Stomach (tissue), 9 donors: Measurements from ENCODE around the gene AUTS2. TPM values are rescaled to one million over a fixed set of nuclear protein-coding genes. Genes with fewer than 3 reads are reported as not detected.

Experiments
- DNase-seq, 2 donors: peaks; one replicate each; pipeline versions ENCODE4 v3.0.0 to v3.0.0-alpha.2; 2013 to 2019
- H3K27ac ChIP-seq, 5 donors: fragments of 200-600 bp in 4 of 5; sonication (generic) in 4 of 5; one replicate each; pipeline ENCODE4 v1.5.1; 2013 to 2019; ENCODE audit warnings: mild to moderate bottlenecking in 1 of 5, moderate library complexity in 1 of 5
- H3K27me3 ChIP-seq, 3 donors: fragments of 200-600 bp; sonication (generic); one replicate each; pipeline ENCODE4 v1.5.1; 2017 to 2019; ENCODE audit warnings: mixed run types in 1 of 3
- H3K36me3 ChIP-seq, 4 donors: fragments of 200-600 bp; sonication (generic); 1 replicate in 3 of 4; 2 replicates in 1 of 4; pipeline ENCODE4 v1.5.1; 2016 to 2019
- H3K4me1 ChIP-seq, 4 donors: fragments of 200-600 bp; sonication (generic); one replicate each; pipeline ENCODE4 v1.5.1; 2016 to 2019
- H3K4me3 ChIP-seq, 4 donors: fragments of 200-600 bp; sonication (generic) in 3 of 4; one replicate each; pipeline ENCODE4 v1.5.1; 2016 to 2019; ENCODE audit warnings: mild to moderate bottlenecking in 1 of 4
- H3K9me3 ChIP-seq, 4 donors: fragments of 200-600 bp; sonication (generic); one replicate each; pipeline ENCODE4 v1.5.1; 2016 to 2019
- EP300 ChIP-seq: sonication (generic); formaldehyde crosslinking; IDR thresholded peaks from one replicate; pipeline ENCODE4 v1.6.1; 2017; ENCODE audit warnings: antibody characterized with exemption
- POLR2A ChIP-seq, 4 donors: fragments of 450-650 bp; IDR thresholded peaks; one replicate each; pipeline ENCODE4 v1.6.1; 2016; ENCODE audit warnings: antibody characterized with exemption in 4 of 4, control low read depth in 2 of 4, mild to moderate bottlenecking in 1 of 4, moderate library complexity in 1 of 4
- POLR2AphosphoS5 ChIP-seq, 3 donors: sonication (generic); formaldehyde crosslinking; IDR thresholded peaks; one replicate each; pipeline ENCODE4 v1.6.1; 2016; ENCODE audit warnings: antibody characterized with exemption in 3 of 3
- WGBS, 5 donors: extraction: QIAGEN DNeasy Blood & Tissue Kit in 3 of 5; methylation state at CpG; one replicate each; pipeline versions ENCODE4 v1.1.5 to v1.1.7; 2013 to 2018; 5-methylcytosine and 5-hydroxymethylcytosine counted together
- intact Hi-C: fragments of 100-400 bp; cut with DNase I; formaldehyde crosslinking; loops from one replicate; pipeline ENCODE4 v1.15.1; 2023; ENCODE audit warnings: low total_unique reads
- polyA plus RNA-seq, 3 donors: library from polyadenylated mRNA; stranded (reverse); fragments of 200-250 nt; gene quantifications; one replicate each; pipeline ENCODE4 v1.2.3, GENCODE V29; 2013
- total RNA-seq, 5 donors: library from RNA; depleted of rRNA; stranded (reverse); fragments of >200 nt; gene quantifications; one replicate each; pipeline versions ENCODE4 v1.1.0 to v1.2.3, GENCODE V29; 2014 to 2016
- TF ChIP-seq, protein P1 (sequence below), 7 experiments: fragments of 450-650 bp in 4 of 7; fragments of 200-600 bp in 3 of 7; sonication (generic) in 3 of 7; IDR thresholded peaks; one replicate each; pipeline ENCODE4 v1.5.1; 2016 to 2019; ENCODE audit warnings: antibody characterized with exemption in 7 of 7, control low read depth in 2 of 7, mild to moderate bottlenecking in 1 of 7
- donor health status: healthy with polysubstance abuse.
- donor health status: Bipolar disorder and iron deficiency.
- donor health status: healthy.

The AUTS2 gene
- total and polyA plus RNA-seq, 8 donors: 3.8 to 90.3 (median 38.1) TPM

DNA sequence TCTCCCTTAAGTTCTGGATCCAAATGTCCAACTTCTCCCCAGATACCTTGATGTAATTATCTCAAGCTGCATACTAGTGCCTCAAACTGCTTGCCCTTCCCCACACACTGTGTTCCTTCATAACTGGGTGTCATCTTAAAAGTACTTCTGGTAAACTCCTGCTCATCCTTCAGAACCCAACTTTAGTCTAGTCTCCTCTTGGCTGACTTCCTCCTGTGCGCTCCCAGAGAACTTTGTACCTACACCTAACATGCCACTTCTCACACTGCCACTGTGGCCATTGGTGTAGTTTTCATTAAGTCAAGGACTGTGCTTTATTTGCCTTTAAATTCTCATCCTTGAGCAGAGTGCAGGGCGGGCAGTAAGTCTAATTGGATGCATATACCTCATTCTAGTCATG, 958.5 kb downstream of the AUTS2 start:
- H3K27ac ChIP-seq: no peak overlapping the region
- H3K36me3 ChIP-seq: no peaks in the 10 kb centered on the region
- H3K27me3 ChIP-seq: no peaks in the 10 kb centered on the region
- H3K4me3 ChIP-seq: no peak overlapping the region
- peaks cover 0 to 3% (median 0%) of the 10 kb centered on the region in 4 donors for H3K4me1 ChIP-seq
- no peaks in the 10 kb centered on the region for H3K9me3 ChIP-seq
- 86 to 92% (median 90%) methylated on average over 2 of the region's 2 CpGs for WGBS, 5 donors
- intact Hi-C loops: no loop called here
- TF ChIP-seq, protein P1, sequence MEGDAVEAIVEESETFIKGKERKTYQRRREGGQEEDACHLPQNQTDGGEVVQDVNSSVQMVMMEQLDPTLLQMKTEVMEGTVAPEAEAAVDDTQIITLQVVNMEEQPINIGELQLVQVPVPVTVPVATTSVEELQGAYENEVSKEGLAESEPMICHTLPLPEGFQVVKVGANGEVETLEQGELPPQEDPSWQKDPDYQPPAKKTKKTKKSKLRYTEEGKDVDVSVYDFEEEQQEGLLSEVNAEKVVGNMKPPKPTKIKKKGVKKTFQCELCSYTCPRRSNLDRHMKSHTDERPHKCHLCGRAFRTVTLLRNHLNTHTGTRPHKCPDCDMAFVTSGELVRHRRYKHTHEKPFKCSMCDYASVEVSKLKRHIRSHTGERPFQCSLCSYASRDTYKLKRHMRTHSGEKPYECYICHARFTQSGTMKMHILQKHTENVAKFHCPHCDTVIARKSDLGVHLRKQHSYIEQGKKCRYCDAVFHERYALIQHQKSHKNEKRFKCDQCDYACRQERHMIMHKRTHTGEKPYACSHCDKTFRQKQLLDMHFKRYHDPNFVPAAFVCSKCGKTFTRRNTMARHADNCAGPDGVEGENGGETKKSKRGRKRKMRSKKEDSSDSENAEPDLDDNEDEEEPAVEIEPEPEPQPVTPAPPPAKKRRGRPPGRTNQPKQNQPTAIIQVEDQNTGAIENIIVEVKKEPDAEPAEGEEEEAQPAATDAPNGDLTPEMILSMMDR (IDR thresholded peaks at IDR 0.05): no peak
- no peak for TF ChIP-seq POLR2AphosphoS5 (IDR thresholded peaks at IDR 0.05)
- no peak for TF ChIP-seq POLR2A (IDR thresholded peaks at IDR 0.05)
- no peak for TF ChIP-seq EP300
- no peak for DNase-seq

DNA sequence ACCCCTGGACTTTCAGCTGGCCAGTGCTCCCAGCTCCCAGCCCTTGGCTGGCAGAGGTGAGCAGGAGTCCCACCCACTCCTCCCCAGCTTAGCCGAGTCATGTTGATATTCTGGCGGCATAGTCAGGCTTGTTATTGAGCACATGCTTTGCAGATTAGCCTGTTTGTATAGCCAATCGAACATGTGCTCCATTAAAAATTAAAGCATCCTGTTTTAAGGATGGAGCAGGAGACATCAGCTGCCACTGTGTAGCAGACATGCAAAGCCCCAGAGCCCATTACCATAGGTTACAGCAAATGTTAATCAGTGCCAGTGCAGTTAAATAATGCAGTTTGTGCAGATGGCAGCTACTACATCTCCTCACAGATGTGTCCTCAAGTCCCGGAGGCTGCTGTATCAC, 959.1 kb downstream of the AUTS2 start:
- no peaks in the 10 kb centered on the region for H3K36me3 ChIP-seq
- WGBS, 5 donors: 35 to 66% (median 50%) methylated on average over 4 of the region's 4 CpGs
- TF ChIP-seq POLR2AphosphoS5 (IDR thresholded peaks at IDR 0.05): no peak
- TF ChIP-seq EP300: no peak
- TF ChIP-seq, protein P1 (IDR thresholded peaks at IDR 0.05): no peak
- no peak for TF ChIP-seq POLR2A (IDR thresholded peaks at IDR 0.05)
- H3K27ac ChIP-seq: no peak overlapping the region
- DNase-seq: no peak
- intact Hi-C loops: no loop called here
- H3K9me3 ChIP-seq: no peaks in the 10 kb centered on the region
- no peak overlapping the region for H3K4me3 ChIP-seq
- H3K27me3 ChIP-seq: no peaks in the 10 kb centered on the region
- peaks cover 0 to 3% (median 0%) of the 10 kb centered on the region in 4 donors for H3K4me1 ChIP-seq

DNA sequence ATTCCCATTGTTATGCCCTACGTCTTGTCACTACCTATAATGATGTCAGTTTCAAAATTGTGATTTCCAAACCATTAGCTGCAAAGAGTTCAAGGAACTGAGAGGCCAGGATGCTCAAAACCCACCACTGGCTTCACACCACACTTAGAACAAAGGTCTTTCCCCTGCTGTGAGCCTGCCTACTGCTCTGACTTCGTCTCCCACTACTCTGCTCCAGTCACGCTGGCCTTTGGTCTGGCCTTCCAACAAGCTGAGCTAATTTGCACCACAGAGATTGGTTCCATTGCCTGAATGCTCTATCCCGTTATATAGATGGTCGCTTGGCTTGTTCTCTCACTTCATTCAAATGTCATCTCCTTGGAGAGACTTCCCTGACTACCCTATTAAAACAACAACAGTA, 961.5 kb downstream of the AUTS2 start:
- no peak overlapping the region for H3K4me3 ChIP-seq
- TF ChIP-seq, protein P1 (IDR thresholded peaks at IDR 0.05): no peak
- TF ChIP-seq POLR2A (IDR thresholded peaks at IDR 0.05): no peak
- no peak for TF ChIP-seq EP300
- H3K27ac ChIP-seq: no peak overlapping the region
- H3K9me3 ChIP-seq: no peaks in the 10 kb centered on the region
- intact Hi-C loops: no loop called here
- H3K27me3 ChIP-seq: no peaks in the 10 kb centered on the region
- 90 to 99% (median 96%) methylated on average over 5 of the region's 5 CpGs for WGBS, 5 donors
- H3K4me1 ChIP-seq: peaks cover 0 to 3% (median 0%) of the 10 kb centered on the region in 4 donors
- DNase-seq: no peak
- no peaks in the 10 kb centered on the region for H3K36me3 ChIP-seq

DNA sequence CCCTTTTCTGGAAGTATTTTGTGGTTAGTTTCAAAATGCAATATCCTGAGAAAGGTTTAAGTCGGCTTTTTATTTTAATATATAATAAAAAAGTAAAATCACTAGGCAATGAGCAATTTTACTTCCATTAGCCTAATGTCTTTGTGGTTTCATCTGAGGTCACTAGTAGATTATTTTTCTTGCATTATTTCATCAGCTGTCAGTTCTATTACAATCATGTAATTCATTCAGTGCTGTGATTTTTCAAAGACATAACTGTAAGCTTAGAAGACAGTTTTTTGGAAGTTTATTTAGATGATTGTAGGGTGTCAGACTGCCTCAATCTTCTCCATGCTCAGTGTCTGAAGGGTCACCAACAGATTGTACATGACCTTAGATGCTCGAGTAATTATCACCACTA, 965.7 kb downstream of the AUTS2 start:
- H3K27me3 ChIP-seq: no peaks in the 10 kb centered on the region
- 67 to 83% (median 78%) methylated on average over 2 of the region's 2 CpGs for WGBS, 5 donors
- H3K27ac ChIP-seq: no peak overlapping the region
- intact Hi-C loops: no loop called here
- peaks cover 0 to 19% (median 4%) of the 10 kb centered on the region in 4 donors for H3K4me1 ChIP-seq
- TF ChIP-seq, protein P1 (IDR thresholded peaks at IDR 0.05): no peak
- no peak for TF ChIP-seq EP300
- no peak for TF ChIP-seq POLR2AphosphoS5 (IDR thresholded peaks at IDR 0.05)
- no peak for TF ChIP-seq POLR2A (IDR thresholded peaks at IDR 0.05)
- H3K9me3 ChIP-seq: no peaks in the 10 kb centered on the region
- DNase-seq: no peak
- no peak overlapping the region for H3K4me3 ChIP-seq
- no peaks in the 10 kb centered on the region for H3K36me3 ChIP-seq
